ENCODE results near the gene PLEKHM1.

GRCh38 chr17:45391291-45391690 is 99.2 kb downstream of the PLEKHM1 start:
- TF ChIP-seq, protein P1, sequence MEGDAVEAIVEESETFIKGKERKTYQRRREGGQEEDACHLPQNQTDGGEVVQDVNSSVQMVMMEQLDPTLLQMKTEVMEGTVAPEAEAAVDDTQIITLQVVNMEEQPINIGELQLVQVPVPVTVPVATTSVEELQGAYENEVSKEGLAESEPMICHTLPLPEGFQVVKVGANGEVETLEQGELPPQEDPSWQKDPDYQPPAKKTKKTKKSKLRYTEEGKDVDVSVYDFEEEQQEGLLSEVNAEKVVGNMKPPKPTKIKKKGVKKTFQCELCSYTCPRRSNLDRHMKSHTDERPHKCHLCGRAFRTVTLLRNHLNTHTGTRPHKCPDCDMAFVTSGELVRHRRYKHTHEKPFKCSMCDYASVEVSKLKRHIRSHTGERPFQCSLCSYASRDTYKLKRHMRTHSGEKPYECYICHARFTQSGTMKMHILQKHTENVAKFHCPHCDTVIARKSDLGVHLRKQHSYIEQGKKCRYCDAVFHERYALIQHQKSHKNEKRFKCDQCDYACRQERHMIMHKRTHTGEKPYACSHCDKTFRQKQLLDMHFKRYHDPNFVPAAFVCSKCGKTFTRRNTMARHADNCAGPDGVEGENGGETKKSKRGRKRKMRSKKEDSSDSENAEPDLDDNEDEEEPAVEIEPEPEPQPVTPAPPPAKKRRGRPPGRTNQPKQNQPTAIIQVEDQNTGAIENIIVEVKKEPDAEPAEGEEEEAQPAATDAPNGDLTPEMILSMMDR (IDR thresholded peaks at IDR 0.05), result no peak
- no peak for TF ChIP-seq POLR2A (IDR thresholded peaks at IDR 0.05)
